Activated B cell treated with CpG ODN at 0.5 μM for 24 hours (primary cell): ENCODE measurements around the gene SMAD3. TPM values are rescaled to one million over a fixed set of nuclear protein-coding genes. Genes with fewer than 3 reads are reported as not detected.
A peak's percentile ranks its signal among the peaks of the same experiment; 100 is the strongest.

Source experiments
- ATAC-seq: fragments of 200-7000 bp; cut with Tn5 transposase; one replicate; pipeline ENCODE4 v1.10.0; 2021; ENCODE audit warnings: low read depth, mild to moderate bottlenecking, moderate library complexity
- CTCF ChIA-PET: fragments of 350-600 bp; sonication (Branson Sonifier 250); formaldehyde crosslinking; loops from one replicate; lab custom pipeline; 2021; ENCODE audit warnings: antibody characterized with exemption; lab: Charles Lee
- POLR2A ChIA-PET: fragments of 350-600 bp; sonication (Branson Sonifier 250); formaldehyde crosslinking; loops from one replicate; lab custom pipeline; 2021; ENCODE audit warnings: antibody characterized with exemption; lab: Charles Lee
- DNase-seq: peaks from one replicate; pipeline ENCODE4 v3.0.0; 2022
- H3K27ac Mint-ChIP-seq: one replicate; pipeline ENCODE4 v1.8.0; 2020; ENCODE audit warnings: mixed read lengths
- H3K27me3 Mint-ChIP-seq: one replicate; pipeline ENCODE4 v1.8.0; 2021; ENCODE audit warnings: mixed read lengths
- H3K36me3 Mint-ChIP-seq: one replicate; pipeline ENCODE4 v1.8.0; 2021; ENCODE audit warnings: low read depth, mixed read lengths
- H3K4me1 Mint-ChIP-seq: one replicate; pipeline ENCODE4 v1.8.0; 2021; ENCODE audit warnings: mixed read lengths
- H3K4me3 Mint-ChIP-seq: one replicate; pipeline ENCODE4 v1.8.0; 2020; ENCODE audit warnings: mild to moderate bottlenecking, mixed read lengths
- H3K9me3 Mint-ChIP-seq: one replicate; pipeline ENCODE4 v1.8.0; 2020; ENCODE audit warnings: mixed read lengths
- intact Hi-C: fragments of 100-400 bp; cut with micrococcal nuclease; formaldehyde crosslinking; loops from one replicate; pipeline ENCODE4 v1.15.1; 2024
- total RNA-seq: library from RNA; stranded (reverse); gene quantifications from 2 replicates; pipeline ENCODE4 v1.2.3, GENCODE V29; 2022
- TF ChIP-seq, protein P1 (sequence below): fragments of 200-600 bp; IDR thresholded peaks from one replicate; pipeline ENCODE4 v1.8.0; 2022; ENCODE audit warnings: antibody characterized with exemption, mild to moderate bottlenecking

Gene SMAD3
- total RNA-seq, 1 donor from 2014 or later = 118 TPM

DNA sequence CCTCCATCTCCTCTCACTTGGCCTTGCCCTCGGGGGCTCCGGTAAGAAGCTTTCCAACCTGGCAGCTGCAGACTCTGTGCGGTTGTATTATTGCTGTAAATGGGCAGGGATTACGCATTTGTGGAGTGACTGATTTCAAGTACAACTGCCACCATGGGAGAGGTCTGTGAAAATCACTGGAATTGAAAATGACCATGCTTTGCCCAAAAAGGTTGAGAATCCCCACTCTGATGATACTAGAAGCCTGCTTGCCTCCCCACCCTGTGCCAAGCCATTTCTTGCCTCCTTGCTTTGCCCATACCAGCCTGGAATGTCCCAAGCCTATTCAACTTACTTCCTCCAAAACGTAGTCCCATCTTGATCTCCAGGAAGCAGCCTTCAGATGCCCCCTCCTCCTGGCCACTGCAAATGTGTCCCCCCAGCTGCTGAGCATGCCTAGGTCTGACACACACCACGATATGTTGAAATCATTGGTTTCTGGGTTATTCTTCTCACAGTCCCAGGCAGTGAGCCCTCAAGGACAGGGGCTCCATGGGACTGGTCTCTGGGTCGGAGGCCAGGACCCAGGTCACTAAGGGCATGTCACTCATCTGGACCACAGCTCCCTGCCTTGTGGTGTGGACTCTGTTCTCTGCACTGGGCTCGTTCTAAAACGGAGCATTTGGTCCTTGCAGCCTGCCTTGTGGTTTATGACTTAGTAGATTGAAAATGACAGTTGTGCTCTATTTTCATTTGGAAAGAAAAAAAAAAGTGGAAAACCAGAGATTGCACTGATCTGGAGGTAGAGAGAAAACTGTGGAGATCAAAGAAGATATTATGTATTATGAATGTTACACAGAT lies 42.9 kb downstream of the SMAD3 start:
- TF ChIP-seq, protein P1, sequence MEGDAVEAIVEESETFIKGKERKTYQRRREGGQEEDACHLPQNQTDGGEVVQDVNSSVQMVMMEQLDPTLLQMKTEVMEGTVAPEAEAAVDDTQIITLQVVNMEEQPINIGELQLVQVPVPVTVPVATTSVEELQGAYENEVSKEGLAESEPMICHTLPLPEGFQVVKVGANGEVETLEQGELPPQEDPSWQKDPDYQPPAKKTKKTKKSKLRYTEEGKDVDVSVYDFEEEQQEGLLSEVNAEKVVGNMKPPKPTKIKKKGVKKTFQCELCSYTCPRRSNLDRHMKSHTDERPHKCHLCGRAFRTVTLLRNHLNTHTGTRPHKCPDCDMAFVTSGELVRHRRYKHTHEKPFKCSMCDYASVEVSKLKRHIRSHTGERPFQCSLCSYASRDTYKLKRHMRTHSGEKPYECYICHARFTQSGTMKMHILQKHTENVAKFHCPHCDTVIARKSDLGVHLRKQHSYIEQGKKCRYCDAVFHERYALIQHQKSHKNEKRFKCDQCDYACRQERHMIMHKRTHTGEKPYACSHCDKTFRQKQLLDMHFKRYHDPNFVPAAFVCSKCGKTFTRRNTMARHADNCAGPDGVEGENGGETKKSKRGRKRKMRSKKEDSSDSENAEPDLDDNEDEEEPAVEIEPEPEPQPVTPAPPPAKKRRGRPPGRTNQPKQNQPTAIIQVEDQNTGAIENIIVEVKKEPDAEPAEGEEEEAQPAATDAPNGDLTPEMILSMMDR = no peak
- peak overlapping the region; percentile 12 for H3K4me3 Mint-ChIP-seq
- no peaks in the 10 kb centered on the region for H3K9me3 Mint-ChIP-seq
- H3K36me3 Mint-ChIP-seq = peaks cover 29% of the 10 kb centered on the region
- intact Hi-C loops = no loop called here
- no peaks in the 10 kb centered on the region for H3K27me3 Mint-ChIP-seq
- peak overlapping the region; percentile 92 for H3K27ac Mint-ChIP-seq
- CTCF ChIA-PET = interaction anchor here (1.2 kb wide), 1 partner anchor 28 kb away, joined by 3 read pairs; no protein-coding TSS in a partner anchor
- ATAC-seq (no peak), DNase-seq (no peak)
- POLR2A ChIA-PET = interaction anchor here (1.1 to 28.6 kb wide), 3 partner anchors 12 to 53 kb away, joined by 3 to 1703 read pairs (median 147); partner anchors contain the start of gene SMAD3
- H3K4me1 Mint-ChIP-seq = peaks cover 4% of the 10 kb centered on the region

DNA sequence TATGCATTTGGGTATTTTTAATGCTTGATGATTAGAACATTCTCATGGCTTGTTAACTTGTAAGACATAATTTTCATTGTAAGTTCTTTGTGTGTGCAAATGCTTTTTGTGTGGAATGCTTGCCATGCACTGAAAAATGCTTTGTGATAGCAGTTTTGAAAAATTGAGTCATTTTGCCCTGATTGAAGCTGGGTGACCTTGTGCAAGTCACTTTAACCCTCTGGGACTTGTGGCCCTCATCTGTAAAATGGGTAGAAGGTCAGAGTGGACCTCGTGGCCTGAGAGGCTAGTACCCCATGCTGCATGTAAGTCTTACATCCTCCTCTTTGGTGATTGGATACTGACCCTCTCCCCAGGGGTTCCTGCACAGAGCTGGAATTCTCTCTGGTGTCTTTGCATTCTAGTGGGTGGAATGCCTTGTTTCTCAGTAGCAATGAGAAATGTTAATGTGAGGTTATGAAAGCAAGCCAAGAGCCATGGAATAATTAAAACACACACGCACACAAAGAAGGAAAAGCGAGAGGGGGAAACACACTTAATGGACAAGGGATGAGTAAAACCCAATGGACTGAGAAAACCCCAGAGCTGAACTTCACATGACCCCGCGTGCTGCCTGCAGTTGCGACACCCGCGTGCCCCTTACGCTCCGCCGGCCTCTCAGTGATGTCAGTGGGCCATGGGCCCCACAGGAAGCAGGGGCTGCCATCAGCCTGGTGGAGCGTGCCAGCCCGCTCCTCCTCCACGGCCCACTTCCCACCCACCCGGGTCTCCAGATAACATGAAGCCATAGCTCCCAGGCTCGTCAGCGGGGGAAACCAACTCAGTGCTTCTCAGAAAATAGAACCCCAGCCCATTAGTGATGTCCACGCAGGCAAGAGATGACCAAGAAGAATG lies 44.0 kb downstream of the SMAD3 start:
- Mint-ChIP-seq H3K9me3 (no peaks in the 10 kb centered on the region), H3K27me3 (no peaks in the 10 kb centered on the region), H3K4me1 (peaks cover 14% of the 10 kb centered on the region), H3K27ac (peak overlapping the region; percentile 92), H3K4me3 (peak overlapping the region; percentile 67), H3K36me3 (peaks cover 28% of the 10 kb centered on the region)
- TF ChIP-seq, protein P1 = no peak
- ChIA-PET CTCF (interaction anchor here (0.9 to 2.7 kb wide), 5 partner anchors 8 to 29 kb away, joined by 3 to 10 read pairs (median 3); no protein-coding TSS in a partner anchor), POLR2A (interaction anchor here (0.5 to 28.6 kb wide), 16 partner anchors 8 to 147 kb away, joined by 3 to 1703 read pairs (median 4); partner anchors contain the start of genes AAGAB, IQCH and SMAD3)
- peak; percentile 76 for DNase-seq
- intact Hi-C loops = loop anchor here (1.0 to 10.0 kb wide), 6 partner anchors 8 to 1705 kb away; no protein-coding TSS in a partner anchor
- peak; percentile 83 for ATAC-seq

DNA sequence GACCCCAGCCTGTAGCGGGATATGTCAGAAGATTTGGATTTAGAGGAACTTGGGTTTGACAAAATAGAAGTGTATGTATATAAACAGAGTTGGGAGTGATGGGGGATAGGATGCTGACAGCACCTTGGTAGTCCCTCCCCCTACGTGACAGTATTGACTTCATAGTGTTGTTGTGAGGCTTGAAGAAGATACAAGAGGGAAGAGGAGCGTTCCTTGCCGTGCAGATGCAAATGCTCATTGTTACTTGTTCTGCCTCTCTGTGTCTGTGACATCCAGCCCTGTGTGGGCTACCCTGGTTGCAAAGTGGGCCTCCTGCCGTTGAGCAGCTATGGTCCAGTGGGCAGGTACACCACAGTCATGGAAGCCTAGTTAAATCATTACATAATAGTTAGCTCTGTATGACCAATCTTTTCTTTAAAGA lies 45.0 kb downstream of the SMAD3 start:
- TF ChIP-seq, protein P1 = no peak
- ChIA-PET CTCF (interaction anchor here (0.8 to 2.7 kb wide), 5 partner anchors 9 to 45 kb away, joined by 3 to 10 read pairs (median 3); partner anchors contain the start of gene SMAD3), POLR2A (interaction anchor here (0.6 to 28.6 kb wide), 13 partner anchors 9 to 146 kb away, joined by 3 to 1703 read pairs (median 5); partner anchors contain the start of genes AAGAB, IQCH and SMAD3)
- peak overlapping the region; percentile 92 for H3K27ac Mint-ChIP-seq
- intact Hi-C loops = loop anchor here (10.0 kb wide), 1 partner anchor 1704 kb away; no protein-coding TSS in a partner anchor
- H3K27me3 Mint-ChIP-seq = no peaks in the 10 kb centered on the region
- DNase-seq (no peak), ATAC-seq (peak; percentile 64)
- H3K4me3 Mint-ChIP-seq = peak overlapping the region; percentile 67
- H3K4me1 Mint-ChIP-seq = peaks cover 24% of the 10 kb centered on the region
- no peaks in the 10 kb centered on the region for H3K9me3 Mint-ChIP-seq
- peaks cover 28% of the 10 kb centered on the region for H3K36me3 Mint-ChIP-seq

DNA sequence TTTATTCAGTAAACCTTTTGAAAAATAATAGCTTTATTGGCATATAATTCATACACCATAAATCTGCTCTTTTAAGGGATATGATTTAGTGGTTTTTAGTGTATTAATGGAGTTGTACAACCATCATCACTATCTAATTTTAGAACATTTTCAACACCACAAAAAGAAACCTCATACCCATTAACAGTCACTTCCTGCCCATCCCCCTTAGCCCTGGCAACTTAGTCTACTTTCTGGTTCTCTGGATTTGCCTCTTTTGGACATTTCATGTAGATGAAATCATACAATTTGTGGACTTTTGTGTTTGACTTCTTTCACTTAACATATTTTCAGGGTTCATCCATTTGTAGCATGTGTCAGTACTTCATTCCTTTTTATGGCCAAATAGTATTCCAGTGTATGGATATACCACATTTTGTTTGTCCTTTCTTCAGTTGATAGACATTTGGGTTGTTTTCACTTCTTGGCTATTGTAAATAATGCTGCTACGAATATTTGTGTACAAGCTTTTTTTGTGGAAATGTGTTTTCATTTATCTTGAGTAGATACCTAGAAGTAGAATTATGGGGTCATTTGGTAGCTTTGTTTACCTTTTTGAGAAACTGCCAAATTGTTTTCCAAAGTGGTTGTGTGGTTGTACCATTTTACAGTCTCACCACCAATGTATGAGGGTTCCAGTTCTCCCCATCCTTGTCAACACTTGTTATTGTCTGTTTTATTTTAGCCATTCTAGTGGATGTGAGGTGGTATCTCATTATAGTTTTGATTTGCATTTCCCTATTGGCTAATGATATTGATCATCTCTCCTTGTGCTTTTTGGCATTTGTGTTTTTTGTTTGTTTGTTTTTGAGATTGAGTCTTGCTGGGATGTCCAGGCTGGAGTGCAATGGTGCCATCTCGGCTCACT lies 45.8 kb downstream of the SMAD3 start:
- Mint-ChIP-seq H3K27me3 (no peaks in the 10 kb centered on the region), H3K36me3 (peaks cover 22% of the 10 kb centered on the region), H3K9me3 (no peaks in the 10 kb centered on the region), H3K4me3 (peak overlapping the region; percentile 62), H3K4me1 (peaks cover 33% of the 10 kb centered on the region), H3K27ac (peak overlapping the region; percentile 92)
- DNase-seq = no peak
- ATAC-seq = no peak
- intact Hi-C loops = loop anchor here (10.0 kb wide), 1 partner anchor 1704 kb away; no protein-coding TSS in a partner anchor
- ChIA-PET CTCF (interaction anchor here (0.8 to 2.7 kb wide), 3 partner anchors 26 to 45 kb away, joined by 3 to 10 read pairs (median 6); partner anchors contain the start of gene SMAD3), POLR2A (interaction anchor here (0.6 to 28.6 kb wide), 10 partner anchors 9 to 1319 kb away, joined by 3 to 1703 read pairs (median 8); partner anchors contain the start of genes AAGAB, DENND4A, IQCH and SMAD3)
- TF ChIP-seq, protein P1 = no peak
